H1 (cell line): ENCODE results near the gene TMEM130. TPM values are rescaled to one million over a fixed set of nuclear protein-coding genes. Genes with fewer than 3 reads are reported as not detected.

ENCODE experiments used
- CTCF ChIA-PET: fragments of 300-600 bp; sonication (Branson Sonifier 250); formaldehyde crosslinking; loops from one replicate; lab custom pipeline; 2021; ENCODE audit not compliant: partially characterized antibody; lab: Charles Lee
- POLR2A ChIA-PET: fragments of 300-600 bp; sonication (Branson Sonifier 250); formaldehyde crosslinking; loops from one replicate; lab custom pipeline; 2021; ENCODE audit warnings: inconsistent platforms; ENCODE audit not compliant: partially characterized antibody; lab: Charles Lee
- DNase-seq, 2 experiments: peaks; one replicate each; pipeline versions ENCODE4 v3.0.0 to v3.0.0-alpha.2; 2010 to 2022; ENCODE audit warnings: low spot score in 2 of 2, low read depth in 1 of 2, mixed read lengths in 1 of 2
- FAIRE-seq: peaks from 2 replicates; lab custom pipeline; 2011; peaks lifted over from hg19 to GRCh38; lab: Jason Lieb, UNC
- H2AFZ ChIP-seq: 2 replicates; pipeline ENCODE4 v1.8.1; 2012; ENCODE audit warnings: low read length, inconsistent platforms
- H2AK5ac ChIP-seq: 2 replicates; pipeline ENCODE4 v1.6.1; 2013; ENCODE audit warnings: low read depth, low read length
- H2BK120ac ChIP-seq: replicated peaks from 2 replicates; pipeline ENCODE3; 2013; ENCODE audit warnings: low read depth, low read length, inconsistent platforms
- H2BK12ac ChIP-seq: 2 replicates; pipeline ENCODE4 v1.6.1; 2013; ENCODE audit warnings: low read depth, low read length
- H2BK15ac ChIP-seq: 2 replicates; pipeline ENCODE4 v1.6.1; 2013; ENCODE audit warnings: low read length
- H2BK20ac ChIP-seq: 2 replicates; pipeline ENCODE4 v1.6.1; 2013; ENCODE audit warnings: low read length
- H2BK5ac ChIP-seq: 2 replicates; pipeline ENCODE4 v1.6.1; 2013; ENCODE audit warnings: low read depth, low read length
- H3K14ac ChIP-seq: 2 replicates; pipeline ENCODE4 v1.6.1; 2013; ENCODE audit warnings: inconsistent platforms; ENCODE audit not compliant: insufficient read length
- H3K18ac ChIP-seq: 2 replicates; pipeline ENCODE4 v1.6.1; 2013; ENCODE audit warnings: low read length; ENCODE audit errors: extremely low read depth
- H3K23ac ChIP-seq: 2 replicates; pipeline ENCODE4 v1.6.1; 2013; ENCODE audit warnings: inconsistent platforms; ENCODE audit not compliant: insufficient read length
- H3K23me2 ChIP-seq: 2 replicates; pipeline ENCODE4 v1.6.1; 2013; ENCODE audit warnings: low read depth, low read length
- H3K27ac ChIP-seq: 2 replicates; pipeline ENCODE4 v1.6.1; 2011; ENCODE audit warnings: low read depth, low read length, inconsistent platforms
- H3K27me3 ChIP-seq, 4 experiments: replicated peaks in 1 of 4; 1 replicate in 1 of 4; 2 replicates in 3 of 4; pipeline versions ENCODE4 v1.6.1 to v1.8.1; 2011 to 2013; ENCODE audit warnings: low read length in 3 of 4, mild to moderate bottlenecking in 3 of 4, inconsistent platforms in 2 of 4, mixed read lengths in 2 of 4, moderate library complexity in 1 of 4; ENCODE audit not compliant: control insufficient read depth in 3 of 4, insufficient read depth in 3 of 4; ENCODE audit errors: extremely low read depth in 1 of 4
- H3K36me3 ChIP-seq, 4 experiments: 2 replicates each; pipeline versions ENCODE4 v1.6.1 to v1.8.1; 2011 to 2013; ENCODE audit warnings: mild to moderate bottlenecking in 4 of 4, low read length in 3 of 4, moderate library complexity in 2 of 4, control low read depth in 1 of 4, inconsistent platforms in 1 of 4; ENCODE audit not compliant: insufficient read depth in 4 of 4, control insufficient read depth in 2 of 4
- H3K4ac ChIP-seq: replicated peaks from 2 replicates; pipeline ENCODE3; 2013; ENCODE audit warnings: low read length, low read depth, mixed read lengths, inconsistent platforms; ENCODE audit not compliant: insufficient read length
- H3K4me1 ChIP-seq, 4 experiments: replicated peaks in 1 of 4; 1 replicate in 1 of 4; 2 replicates in 3 of 4; pipeline versions ENCODE4 v1.6.1 to v1.8.1; 2011 to 2013; ENCODE audit warnings: low read length in 3 of 4, inconsistent platforms in 2 of 4, mixed read lengths in 1 of 4; ENCODE audit not compliant: insufficient read depth in 4 of 4, control insufficient read depth in 3 of 4
- H3K4me2 ChIP-seq, 2 experiments: 2 replicates each; pipeline versions ENCODE4 v1.6.1 to v1.8.1; 2011 to 2013; ENCODE audit warnings: low read depth in 2 of 2, low read length in 2 of 2, control low read depth in 1 of 2, inconsistent platforms in 1 of 2, mild to moderate bottlenecking in 1 of 2; ENCODE audit not compliant: insufficient read depth in 1 of 2
- H3K4me3 ChIP-seq, 4 experiments: fragments of 200-600, 300-600 bp in 1 of 4; sonication (generic), shearing (Covaris generic), sonication (Bioruptor Twin) in 1 of 4; 2 replicates each; pipeline versions ENCODE4 v1.5.1 to v1.8.1; 2011 to 2016; ENCODE audit warnings: low read length in 4 of 4, low read depth in 3 of 4, control low read depth in 2 of 4, inconsistent platforms in 2 of 4, mild to moderate bottlenecking in 2 of 4, mixed read lengths in 1 of 4, moderate library complexity in 1 of 4; ENCODE audit not compliant: insufficient read depth in 2 of 4; ENCODE audit errors: extremely low read depth in 1 of 4
- H3K56ac ChIP-seq: replicated peaks from 2 replicates; pipeline ENCODE3; 2013; ENCODE audit warnings: low read depth, mild to moderate bottlenecking, mixed read lengths, low read length, inconsistent platforms; ENCODE audit not compliant: insufficient read length
- H3K79me1 ChIP-seq: 2 replicates; pipeline ENCODE4 v1.6.1; 2013; ENCODE audit warnings: low read depth, low read length, control low read depth
- H3K79me2 ChIP-seq, 2 experiments: 2 replicates each; pipeline versions ENCODE4 v1.6.1 to v1.8.1; 2012 to 2013; ENCODE audit warnings: low read length in 2 of 2, mild to moderate bottlenecking in 2 of 2, inconsistent platforms in 1 of 2; ENCODE audit not compliant: insufficient read depth in 2 of 2, control insufficient read depth in 1 of 2
- H3K9ac ChIP-seq, 4 experiments: replicated peaks in 1 of 4; 1 replicate in 1 of 4; 2 replicates in 3 of 4; pipeline versions ENCODE4 v1.6.1 to v1.8.1; 2011 to 2013; ENCODE audit warnings: low read depth in 3 of 4, low read length in 3 of 4, control low read depth in 2 of 4, mild to moderate bottlenecking in 2 of 4, moderate library complexity in 2 of 4, inconsistent platforms in 1 of 4; ENCODE audit errors: extremely low read depth in 1 of 4
- H3K9me3 ChIP-seq, 2 experiments: 2 replicates each; pipeline versions ENCODE4 v1.6.1 to v1.8.1; 2012 to 2013; ENCODE audit warnings: mild to moderate bottlenecking in 2 of 2, moderate library complexity in 2 of 2, control low read depth in 1 of 2, inconsistent platforms in 1 of 2, low read depth in 1 of 2, low read length in 1 of 2, mixed read lengths in 1 of 2; ENCODE audit not compliant: insufficient read depth in 2 of 2
- H4K20me1 ChIP-seq, 2 experiments: replicated peaks in 1 of 2; 2 replicates each; pipeline versions ENCODE3 to v1.8.1; 2011 to 2013; ENCODE audit warnings: inconsistent platforms in 2 of 2, low read length in 2 of 2, mild to moderate bottlenecking in 1 of 2; ENCODE audit not compliant: insufficient read depth in 2 of 2, control insufficient read depth in 1 of 2
- H4K5ac ChIP-seq: 2 replicates; pipeline ENCODE4 v1.6.1; 2013; ENCODE audit warnings: low read length, low read depth, mixed read lengths, inconsistent platforms; ENCODE audit not compliant: insufficient read length
- H4K8ac ChIP-seq: 2 replicates; pipeline ENCODE4 v1.8.0; 2013; ENCODE audit warnings: mild to moderate bottlenecking, moderate library complexity, low read length, inconsistent platforms; ENCODE audit not compliant: insufficient read depth; ENCODE audit errors: extremely low read depth
- H4K91ac ChIP-seq: replicated peaks from 2 replicates; pipeline ENCODE3; 2013; ENCODE audit warnings: low read length, mixed read lengths, inconsistent platforms; ENCODE audit not compliant: insufficient read length
- EZH2 ChIP-seq: fragments of 200-600 bp; sonication (generic); IDR thresholded peaks from 2 replicates; pipeline ENCODE4 v1.7.1; 2012; ENCODE audit warnings: low read depth, mild to moderate bottlenecking, moderate library complexity, low read length, inconsistent platforms; ENCODE audit not compliant: severe bottlenecking
- TBP ChIP-seq: IDR thresholded peaks from 2 replicates; pipeline ENCODE4 v1.6.1; 2011; ENCODE audit warnings: low read depth, low read length, improper control_type of control experiment
- ZNF274 ChIP-seq: IDR thresholded peaks from 2 replicates; pipeline ENCODE4 v1.7.0; 2012; ENCODE audit warnings: low read length, borderline replicate concordance; ENCODE audit errors: extremely low read depth
- WGBS, 2 experiments: shearing (Covaris generic) in 1 of 2; methylation state at CpG; one replicate each; pipeline versions ENCODE4 v1.1.6 to v1.1.7; 2013 to 2015; ENCODE audit warnings: low lambda C conversion rate in 2 of 2, mixed read lengths in 2 of 2, inconsistent platforms in 1 of 2, low coverage in 1 of 2, missing lambda C conversion rate in 1 of 2; ENCODE audit not compliant: insufficient replicate concordance in 2 of 2, insufficient coverage in 1 of 2, insufficient read length in 1 of 2; ENCODE audit errors: extremely low coverage in 1 of 2, missing lambda C conversion rate in 1 of 2; 5-methylcytosine and 5-hydroxymethylcytosine counted together
- polyA plus RNA-seq, 7 experiments: library from polyadenylated mRNA; depleted of rRNA in 3 of 7; stranded (reverse) in 5 of 7; unstranded in 2 of 7; fragments of >200 nt in 5 of 7; fragments of 200-250 nt in 2 of 7; gene quantifications; 1 replicate in 5 of 7; 2 replicates in 1 of 7; 4 replicates in 1 of 7; pipeline versions ENCODE4 v1.2.1 to v1.2.3, GENCODE V29; 2011 to 2013; ENCODE audit warnings: missing spikeins in 2 of 7, mixed read lengths in 2 of 7
- total RNA-seq: library from RNA; stranded (reverse); fragmentation: NEBNext Ultra II Directional; extraction: Animal tissue kit (Norgen Biotek cat#: 25700); gene quantifications from 2 replicates; pipeline ENCODE4 v1.2.1, GENCODE V29; 2021
- TF ChIP-seq, protein P1 (sequence below): IDR thresholded peaks from 2 replicates; pipeline ENCODE4 v1.6.1; 2012; ENCODE audit warnings: inconsistent platforms

TMEM130 gene
- total and polyA plus RNA-seq, 2 of the 8 experiments (the other 6 are each of a cell fraction or from before 2014, with no cell fraction given), result 2.9 to 6.6 TPM

DNA sequence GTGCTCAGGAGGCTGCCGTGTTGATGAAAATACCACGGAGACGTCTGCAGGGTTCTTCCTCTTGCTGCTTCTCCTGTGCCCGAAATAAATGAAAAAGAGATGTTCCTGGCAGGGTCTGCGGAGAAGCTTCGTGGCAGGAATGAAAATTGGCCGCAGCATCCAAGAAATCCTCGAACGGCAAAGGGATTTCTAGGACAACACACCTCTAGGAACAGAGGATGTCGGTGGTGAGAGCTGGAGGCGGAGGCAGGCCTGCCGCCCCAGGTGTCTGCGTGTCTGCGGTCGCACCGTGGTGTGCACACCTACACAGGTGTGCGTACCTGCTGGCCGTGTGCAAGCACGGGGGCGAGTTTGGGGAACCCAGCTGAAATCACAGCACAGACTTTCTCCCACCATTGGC lies 43.4 kb downstream of the TMEM130 start:
- H2BK5ac ChIP-seq, result peak overlapping the region; percentile 83; the same call in 1 of the 2 replicates
- no peaks in the 10 kb centered on the region for H4K20me1 ChIP-seq
- no peak overlapping the region for H3K4me2 ChIP-seq
- H3K9ac ChIP-seq, result no peak overlapping the region
- FAIRE-seq (no peak), DNase-seq (no peak)
- H2BK12ac ChIP-seq, result peak overlapping the region; percentile 92; the same call in 1 of the 2 replicates
- CTCF ChIA-PET, result interaction anchor here (0.7 to 12.4 kb wide), 6 partner anchors 20 to 423 kb away, joined by 3 to 224 read pairs (median 4); no protein-coding TSS in a partner anchor
- POLR2A ChIA-PET, result interaction anchor here (1.2 kb wide), 1 partner anchor 12 kb away, joined by 3 read pairs; no protein-coding TSS in a partner anchor
- H2AK5ac ChIP-seq, result no peak overlapping the region
- H2AFZ ChIP-seq, result peak overlapping the region; percentile 67
- H3K18ac ChIP-seq, result peak overlapping the region; percentile 93
- H3K9me3 ChIP-seq, result no peaks in the 10 kb centered on the region
- no peaks in the 10 kb centered on the region for H3K27me3 ChIP-seq
- no peak overlapping the region for H3K27ac ChIP-seq
- no peaks in the 10 kb centered on the region for H3K36me3 ChIP-seq
- H3K4ac ChIP-seq, result peak overlapping the region; percentile 40
- peaks cover 0 to 16% (median 8%) of the 10 kb centered on the region in 4 experiments; a peak in 6 of 7 replicates for H3K4me1 ChIP-seq
- no peaks in the 10 kb centered on the region for H3K79me2 ChIP-seq
- WGBS, 2 experiments, result 92% methylated on average over 13 of the region's 20 CpGs; no CpG with 5 or more reads in 1 of the 2 experiments
- H2BK20ac ChIP-seq, result peak overlapping the region; percentile 86; the same call in 1 of the 2 replicates
- no peak overlapping the region for H3K56ac ChIP-seq
- peak overlapping the region; percentile 79 for H4K91ac ChIP-seq
- H3K79me1 ChIP-seq, result no peaks in the 10 kb centered on the region
- H3K23me2 ChIP-seq, result no peaks in the 10 kb centered on the region
- H4K8ac ChIP-seq, result peak overlapping the region; percentile 39
- peak overlapping the region; percentile 60 for H2BK120ac ChIP-seq
- no peak overlapping the region for H3K23ac ChIP-seq
- H2BK15ac ChIP-seq, result peak overlapping the region; percentile 46; the same call in 1 of the 2 replicates
- peak overlapping the region; percentile 19 for H4K5ac ChIP-seq
- no peak for TF ChIP-seq ZNF274
- TF ChIP-seq, protein P1, sequence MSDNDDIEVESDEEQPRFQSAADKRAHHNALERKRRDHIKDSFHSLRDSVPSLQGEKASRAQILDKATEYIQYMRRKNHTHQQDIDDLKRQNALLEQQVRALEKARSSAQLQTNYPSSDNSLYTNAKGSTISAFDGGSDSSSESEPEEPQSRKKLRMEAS, result 0 out of 2 replicates have a peak, but pooled peaks have one; percentile 13
- TF ChIP-seq EZH2, result no peak
- TF ChIP-seq TBP, result no peak
- no peak overlapping the region for H3K4me3 ChIP-seq
- no peak overlapping the region for H3K14ac ChIP-seq
